ENCODE data around the gene PFDN2. TPM values are rescaled to one million over a fixed set of nuclear protein-coding genes. Genes with fewer than 3 reads are reported as not detected.

The PFDN2 gene
- total RNA-seq, 1 donor from 2014 or later = 16.3 TPM

GRCh38 chr1:161054805-161055204, 63.0 kb downstream of the PFDN2 start:
- Histone ChIP-seq H3K9me3 (no peaks in the 10 kb centered on the region), H3K27me3 (no peaks in the 10 kb centered on the region), H3K36me3 (no peaks in the 10 kb centered on the region), H3K4me3 (no peak overlapping the region), H3K4me1 (no peaks in the 10 kb centered on the region), H3K27ac (no peak overlapping the region)
- TF ChIP-seq, protein P1, sequence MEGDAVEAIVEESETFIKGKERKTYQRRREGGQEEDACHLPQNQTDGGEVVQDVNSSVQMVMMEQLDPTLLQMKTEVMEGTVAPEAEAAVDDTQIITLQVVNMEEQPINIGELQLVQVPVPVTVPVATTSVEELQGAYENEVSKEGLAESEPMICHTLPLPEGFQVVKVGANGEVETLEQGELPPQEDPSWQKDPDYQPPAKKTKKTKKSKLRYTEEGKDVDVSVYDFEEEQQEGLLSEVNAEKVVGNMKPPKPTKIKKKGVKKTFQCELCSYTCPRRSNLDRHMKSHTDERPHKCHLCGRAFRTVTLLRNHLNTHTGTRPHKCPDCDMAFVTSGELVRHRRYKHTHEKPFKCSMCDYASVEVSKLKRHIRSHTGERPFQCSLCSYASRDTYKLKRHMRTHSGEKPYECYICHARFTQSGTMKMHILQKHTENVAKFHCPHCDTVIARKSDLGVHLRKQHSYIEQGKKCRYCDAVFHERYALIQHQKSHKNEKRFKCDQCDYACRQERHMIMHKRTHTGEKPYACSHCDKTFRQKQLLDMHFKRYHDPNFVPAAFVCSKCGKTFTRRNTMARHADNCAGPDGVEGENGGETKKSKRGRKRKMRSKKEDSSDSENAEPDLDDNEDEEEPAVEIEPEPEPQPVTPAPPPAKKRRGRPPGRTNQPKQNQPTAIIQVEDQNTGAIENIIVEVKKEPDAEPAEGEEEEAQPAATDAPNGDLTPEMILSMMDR (IDR thresholded peaks at IDR 0.05) = no peak
- intact Hi-C loops (cut with DNase I) = no loop called here
- no peak for DNase-seq (ENCODE audit: low spot score in 2 of 2)

DNA sequence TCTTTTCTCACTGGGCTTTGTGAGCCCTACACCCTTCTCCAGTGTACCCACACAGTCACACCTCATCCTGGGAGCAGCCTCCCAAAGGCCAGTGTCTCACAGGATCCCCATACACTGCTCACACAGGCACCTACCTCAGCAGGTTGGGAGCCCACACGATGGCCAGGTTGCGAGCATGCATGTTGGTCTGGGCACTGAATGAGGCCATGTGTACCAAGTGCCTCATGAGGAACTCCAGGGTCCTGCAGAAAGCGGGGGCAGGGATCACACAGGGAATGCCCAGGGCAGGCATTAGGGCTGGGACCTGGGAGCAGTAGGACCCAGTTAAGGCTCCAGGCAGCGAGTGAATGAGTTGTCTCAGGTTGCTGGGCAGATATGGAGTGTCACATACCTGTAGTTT, 63.6 kb downstream of the PFDN2 start:
- Histone ChIP-seq H3K27ac (no peak overlapping the region), H3K4me1 (no peaks in the 10 kb centered on the region), H3K27me3 (no peaks in the 10 kb centered on the region), H3K9me3 (no peaks in the 10 kb centered on the region), H3K4me3 (no peak overlapping the region), H3K36me3 (no peaks in the 10 kb centered on the region)
- TF ChIP-seq, protein P1 (IDR thresholded peaks at IDR 0.05) = no peak
- no peak for DNase-seq (ENCODE audit: low spot score in 2 of 2)
- intact Hi-C loops (cut with DNase I) = no loop called here

DNA sequence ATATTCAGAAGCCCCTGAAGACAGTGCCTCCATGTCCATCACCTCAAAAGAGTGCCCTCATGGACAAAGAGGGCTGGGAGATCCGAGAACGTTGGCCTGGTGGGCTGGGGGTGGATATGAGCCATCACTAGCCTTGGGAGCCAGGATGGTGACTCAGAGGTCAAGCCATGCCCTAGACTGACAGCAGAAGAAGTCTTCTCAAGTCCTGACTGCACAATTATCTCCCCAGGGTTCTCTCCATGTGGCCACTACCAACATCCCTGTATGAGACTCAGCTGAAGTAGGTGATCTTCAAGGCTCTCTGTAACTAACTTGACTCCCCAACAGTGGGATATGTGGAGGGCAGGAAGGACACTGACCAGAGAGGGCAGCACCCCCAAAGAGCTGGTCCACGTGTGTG, 64.9 kb downstream of the PFDN2 start:
- no peak for DNase-seq (ENCODE audit: low spot score in 2 of 2)
- no peak overlapping the region for H3K27ac ChIP-seq
- TF ChIP-seq, protein P1 (IDR thresholded peaks at IDR 0.05) = no peak
- no peak overlapping the region for H3K4me3 ChIP-seq
- H3K36me3 ChIP-seq = no peaks in the 10 kb centered on the region
- intact Hi-C loops (cut with DNase I) = no loop called here
- no peaks in the 10 kb centered on the region for H3K4me1 ChIP-seq
- no peaks in the 10 kb centered on the region for H3K27me3 ChIP-seq
- H3K9me3 ChIP-seq = no peaks in the 10 kb centered on the region

DNA sequence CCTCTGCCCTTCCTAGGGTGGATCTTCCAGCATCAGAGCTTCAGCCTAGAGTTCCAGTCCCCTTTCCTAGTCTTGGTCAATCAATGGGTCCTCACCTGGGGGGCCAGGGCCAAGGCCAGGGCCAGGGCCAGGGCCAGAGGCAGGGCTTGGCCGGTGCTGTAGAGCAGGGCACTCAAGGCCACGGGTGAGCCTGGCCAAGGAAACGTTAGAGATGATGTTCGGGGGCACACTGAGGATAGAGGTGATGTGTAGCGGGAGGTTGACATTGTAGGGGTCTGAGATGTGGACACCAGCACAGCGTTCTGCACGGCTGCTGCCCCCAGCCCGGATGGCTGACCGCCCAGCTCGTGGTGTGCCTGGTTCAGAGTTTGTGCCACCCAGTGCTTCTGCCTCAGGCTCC, 66.6 kb downstream of the PFDN2 start:
- Histone ChIP-seq H3K9me3 (no peaks in the 10 kb centered on the region), H3K36me3 (no peaks in the 10 kb centered on the region), H3K27ac (no peak overlapping the region), H3K4me1 (peaks cover 0 to 2% of the 10 kb centered on the region in 2 donors), H3K4me3 (no peak overlapping the region), H3K27me3 (no peaks in the 10 kb centered on the region)
- intact Hi-C loops (cut with DNase I) = no loop called here
- DNase-seq (ENCODE audit: low spot score in 2 of 2) = no peak
- TF ChIP-seq, protein P1 (IDR thresholded peaks at IDR 0.05) = no peak

Other genes starting within 250 kb of the PFDN2 start
- gene ITLN1, start 232.9 kb downstream of the PFDN2 start, total RNA-seq = 2.2 TPM
- not detected for gene ITLN2, start 163.2 kb downstream of the PFDN2 start, total RNA-seq
- gene F11R, start 96.9 kb downstream of the PFDN2 start, total RNA-seq = 19.9 TPM
- not detected for gene TSTD1, start 79.1 kb downstream of the PFDN2 start, total RNA-seq
- gene USF1, start 72.1 kb downstream of the PFDN2 start, total RNA-seq = 68.5 TPM
- gene ARHGAP30, start 48.1 kb downstream of the PFDN2 start, total RNA-seq = 14.7 TPM
- not detected for gene NECTIN4, start 28.5 kb downstream of the PFDN2 start, total RNA-seq
- 0.32 TPM for gene KLHDC9, start 19.7 kb downstream of the PFDN2 start, total RNA-seq
- gene NIT1, start 68 bp upstream of the PFDN2 start, total RNA-seq = 44.9 TPM
- gene DEDD, start 14.6 kb upstream of the PFDN2 start, total RNA-seq = 27.8 TPM
- gene UFC1, start 35.9 kb upstream of the PFDN2 start, total RNA-seq = 3.3 TPM
- 31.9 TPM for gene USP21, start 41.5 kb upstream of the PFDN2 start, total RNA-seq
- gene PPOX, start 48.4 kb upstream of the PFDN2 start, total RNA-seq = 4.8 TPM
- gene B4GALT3, start 59.5 kb upstream of the PFDN2 start, total RNA-seq = 26.9 TPM
- gene ADAMTS4, start 81.0 kb upstream of the PFDN2 start, total RNA-seq = 109 TPM
- gene NDUFS2, start 84.3 kb upstream of the PFDN2 start, total RNA-seq = 107 TPM
- 69.9 TPM for gene FCER1G, start 97.3 kb upstream of the PFDN2 start, total RNA-seq
- 161 TPM for gene APOA2, start 105.6 kb upstream of the PFDN2 start, total RNA-seq
- 26.6 TPM for gene TOMM40L, start 108.0 kb upstream of the PFDN2 start, total RNA-seq
- gene NR1I3, start 120.2 kb upstream of the PFDN2 start, total RNA-seq = 0.21 TPM
- gene PCP4L1, start 140.7 kb upstream of the PFDN2 start, total RNA-seq = not detected
- 2.4 TPM for gene MPZ, start 191.9 kb upstream of the PFDN2 start, total RNA-seq
- gene SDHC, start 196.3 kb upstream of the PFDN2 start, total RNA-seq = 23.2 TPM
- not detected for gene CFAP126, start 249.8 kb upstream of the PFDN2 start, total RNA-seq

Data from ascending aorta (tissue), 2 donors.